RCC 7860 (cell line): ENCODE data around the gene LRP5.
"Not testable (repeated sequence)": the region's sequence is repeated elsewhere in the genome, so short reads cannot be mapped to it uniquely, and the experiment has no call there.

Experiments
- DNase-seq: peaks from one replicate; pipeline ENCODE4 v3.0.0-alpha.2; 2015; ENCODE audit warnings: low spot score
- FAIRE-seq: peaks from 2 replicates; lab custom pipeline; 2012; peaks lifted over from hg19 to GRCh38; lab: Jason Lieb, UNC

LRP5 gene

GRCh38 chr11:68457898-68458249 lies 145.5 kb downstream of the LRP5 start:
- no peak for FAIRE-seq
- DNase-seq: no peak

GRCh38 chr11:68458340-68458739 lies 145.9 kb downstream of the LRP5 start:
- DNase-seq, FAIRE-seq: not testable (repeated sequence)

GRCh38 chr11:68459886-68460740 lies 147.7 kb downstream of the LRP5 start:
- FAIRE-seq (no peak), DNase-seq (peak; percentile 93)

- no peak for DNase-seq
These were observed 148.6 kb downstream of the LRP5 start, which contains the start of gene PPP6R3 for GRCh38 chr11:68460741-68461574. Gene PPP6R3, plus strand, starts transcription at chr11:68460752. Its CDS starts 76,913 bp downstream, at chr11:68537665.

GRCh38 chr11:68461575-68461917 lies 149.2 kb downstream of the LRP5 start:
- no peak for FAIRE-seq

More at GRCh38 chr11:68460741-68461574, 148.6 kb downstream of the LRP5 start, which contains the start of gene PPP6R3:
- FAIRE-seq: no peak

GRCh38 chr11:68463714-68464113 lies 151.3 kb downstream of the LRP5 start:
- FAIRE-seq (no peak), DNase-seq (no peak)

More at GRCh38 chr11:68461575-68461917, 149.2 kb downstream of the LRP5 start:
- DNase-seq: no peak

GRCh38 chr11:68467201-68467834 lies 154.9 kb downstream of the LRP5 start:
- DNase-seq (no peak), FAIRE-seq (no peak)

- no peak for FAIRE-seq
- DNase-seq: no peak
These were observed 155.9 kb downstream of the LRP5 start for GRCh38 chr11:68468217-68468828.

- DNase-seq (no peak), FAIRE-seq (no peak)
These were observed 156.7 kb downstream of the LRP5 start for GRCh38 chr11:68469122-68469521.

- no peak for FAIRE-seq
- no peak for DNase-seq
These were observed 157.3 kb downstream of the LRP5 start for GRCh38 chr11:68469642-68470041.

- no peak for DNase-seq
- FAIRE-seq: no peak
These were observed 158.0 kb downstream of the LRP5 start for GRCh38 chr11:68470304-68470811.

GRCh38 chr11:68471360-68472340 lies 159.3 kb downstream of the LRP5 start:
- DNase-seq (peak; percentile 80), FAIRE-seq (peak; percentile 77)

- DNase-seq (no peak), FAIRE-seq (no peak)
These were observed 160.4 kb downstream of the LRP5 start for GRCh38 chr11:68472778-68473177.

- DNase-seq (no peak), FAIRE-seq (no peak)
These were observed 161.3 kb downstream of the LRP5 start for GRCh38 chr11:68473693-68474092.

- not testable (repeated sequence) for FAIRE-seq, DNase-seq
These were observed 163.2 kb downstream of the LRP5 start for GRCh38 chr11:68475626-68476025.

GRCh38 chr11:68479390-68479789 lies 167.0 kb downstream of the LRP5 start:
- DNase-seq (no peak), FAIRE-seq (no peak)

- FAIRE-seq: no peak
- DNase-seq: no peak
These were observed 167.8 kb downstream of the LRP5 start for GRCh38 chr11:68480193-68480592.

GRCh38 chr11:68480852-68481510 lies 168.6 kb downstream of the LRP5 start:
- DNase-seq (no peak), FAIRE-seq (no peak)
